Colon (tissue), 2 donors: Measurements from ENCODE around the gene CD40LG.
A peak's percentile ranks its signal among the peaks of the same experiment; 100 is the strongest.

Source experiments
- FAIRE-seq: peaks from 2 replicates; lab custom pipeline; 2012; peaks lifted over from hg19 to GRCh38; lab: Jason Lieb, UNC
- donor health status: control.
- donor health status: control.

CD40LG gene

GRCh38 chrX:136652822-136653723 is 5.1 kb downstream of the CD40LG start:
- no peak for FAIRE-seq

GRCh38 chrX:136656361-136656964 is 8.5 kb downstream of the CD40LG start:
- no peak for FAIRE-seq

GRCh38 chrX:136658151-136658550 is 10.2 kb downstream of the CD40LG start:
- FAIRE-seq: no peak

- no peak for FAIRE-seq
Measured at GRCh38 chrX:136659174-136659573, 11.2 kb downstream of the CD40LG start.

- no peak for FAIRE-seq
Measured at GRCh38 chrX:136660896-136661295, 12.9 kb downstream of the CD40LG start.

- FAIRE-seq: peak; percentile 24
Measured at GRCh38 chrX:136662104-136662503, 14.1 kb downstream of the CD40LG start.

GRCh38 chrX:136662976-136663375 is 15.0 kb downstream of the CD40LG start:
- no peak for FAIRE-seq

GRCh38 chrX:136665258-136665900 is 17.4 kb downstream of the CD40LG start:
- FAIRE-seq: peak; percentile 38

- FAIRE-seq: no peak
Measured at GRCh38 chrX:136666088-136666487, 18.1 kb downstream of the CD40LG start.

- no peak for FAIRE-seq
Measured at GRCh38 chrX:136667446-136668168, 19.6 kb downstream of the CD40LG start.

- no peak for FAIRE-seq
Measured at GRCh38 chrX:136671006-136671610, 23.1 kb downstream of the CD40LG start.

- peak; percentile 65 for FAIRE-seq
Measured at GRCh38 chrX:136674270-136674985, 26.5 kb downstream of the CD40LG start.

GRCh38 chrX:136679531-136679930 is 31.6 kb downstream of the CD40LG start:
- FAIRE-seq: no peak

- no peak for FAIRE-seq
Measured at GRCh38 chrX:136684120-136684519, 36.2 kb downstream of the CD40LG start.

GRCh38 chrX:136687457-136687856 is 39.5 kb downstream of the CD40LG start:
- FAIRE-seq: no peak

- no peak for FAIRE-seq
Measured at GRCh38 chrX:136689436-136689835, 41.5 kb downstream of the CD40LG start.

- FAIRE-seq: peak; percentile 14
Measured at GRCh38 chrX:136691028-136691809, 43.3 kb downstream of the CD40LG start.

- FAIRE-seq: no peak
Measured at GRCh38 chrX:136692271-136692670, 44.3 kb downstream of the CD40LG start.

GRCh38 chrX:136694431-136695087 is 46.6 kb downstream of the CD40LG start:
- FAIRE-seq: no peak

- no peak for FAIRE-seq
Measured at GRCh38 chrX:136697156-136697555, 49.2 kb downstream of the CD40LG start.
